Pancreas (tissue), 10 donors: Measurements from ENCODE around the gene PPP2R2B. TPM values are rescaled to one million over a fixed set of nuclear protein-coding genes. Genes with fewer than 3 reads are reported as not detected.

Source experiments
- ATAC-seq, 4 donors: fragments of 200-7000 bp; cut with Tn5 transposase; one replicate each; pipeline versions ENCODE4 v1.8.0 to v1.9.1; 2020; ENCODE audit warnings: mild to moderate bottlenecking in 4 of 4, moderate library complexity in 4 of 4
- DNase-seq, 6 donors: peaks; one replicate each; pipeline ENCODE4 v3.0.0-alpha.2; 2020
- FAIRE-seq: peaks from 2 replicates; lab custom pipeline; 2012; peaks lifted over from hg19 to GRCh38; lab: Jason Lieb, UNC
- H3K27ac ChIP-seq, 4 donors: fragments of 200-600 bp; sonication (generic); 1 replicate in 3 of 4; 2 replicates in 1 of 4; pipeline versions ENCODE4 v1.5.0 to v1.8.0; 2020
- H3K27me3 ChIP-seq, 4 donors: fragments of 200-600 bp; one replicate each; pipeline ENCODE4 v1.8.0; 2021
- H3K36me3 ChIP-seq, 3 donors: fragments of 200-600 bp; sonication (generic) in 1 of 3; one replicate each; pipeline versions ENCODE4 v1.5.0 to v1.8.0; 2020 to 2021
- H3K4me1 ChIP-seq, 3 donors: fragments of 200-600 bp; one replicate each; pipeline ENCODE4 v1.8.0; 2021
- H3K4me3 ChIP-seq, 4 donors: fragments of 200-600 bp; sonication (generic) in 2 of 4; one replicate each; pipeline versions ENCODE4 v1.5.0 to v1.8.0; 2020 to 2021
- H3K9me3 ChIP-seq, 4 donors: fragments of 200-600 bp; one replicate each; pipeline ENCODE4 v1.8.0; 2021
- WGBS, 2 donors: extraction: QIAGEN DNeasy Blood & Tissue Kit; methylation state at CpG; one replicate each; pipeline ENCODE4 v1.1.7; 2013; 5-methylcytosine and 5-hydroxymethylcytosine counted together
- intact Hi-C, 3 donors: fragments of 100-400 bp; cut with DNase I; formaldehyde crosslinking; loops; one replicate each; pipeline versions ENCODE4 v1.11.1 to v1.14.2; 2022
- polyA plus RNA-seq, 2 donors: library from polyadenylated mRNA; stranded (reverse); fragments of 200-250 nt; gene quantifications; one replicate each; pipeline ENCODE4 v1.2.3, GENCODE V29; 2013
- total RNA-seq, 6 donors: library from RNA; stranded (reverse); fragmentation: NEBNext Ultra II Directional in 4 of 6; extraction: Animal tissue kit (Norgen Biotek cat#: 25700) in 4 of 6; gene quantifications; one replicate each; pipeline versions ENCODE4 v1.2.1 to v1.2.4, GENCODE V29; 2021 to 2023
- TF ChIP-seq, protein P1 (sequence below), 4 donors: fragments of 200-600 bp; sonication (generic) in 3 of 4; IDR thresholded peaks; one replicate each; pipeline versions ENCODE4 v1.5.0 to v1.8.0; 2021; ENCODE audit warnings: antibody characterized with exemption in 4 of 4
- donor health status: healthy with polysubstance abuse.
- donor health status: DM: no; HTN: no; CAD: no; lungs with moderate emphysema.
- donor health status: DM: no; HTN: no; CAD: no.
- donor health status: control.
- donor health status: control.
- donor health status: Bipolar disorder and iron deficiency.
- donor health status: DM: yes; HTN: yes; CAD: no.
- donor health status: DM: no; HTN: no; CAD: no.
- donor health status: DM: no; HTN: no; CAD: no.
- donor health status: DM: yes; HTN: yes; CAD: no.

The PPP2R2B gene
- total and polyA plus RNA-seq, 8 donors: 0.51 to 3.5 (median 0.81) TPM

DNA sequence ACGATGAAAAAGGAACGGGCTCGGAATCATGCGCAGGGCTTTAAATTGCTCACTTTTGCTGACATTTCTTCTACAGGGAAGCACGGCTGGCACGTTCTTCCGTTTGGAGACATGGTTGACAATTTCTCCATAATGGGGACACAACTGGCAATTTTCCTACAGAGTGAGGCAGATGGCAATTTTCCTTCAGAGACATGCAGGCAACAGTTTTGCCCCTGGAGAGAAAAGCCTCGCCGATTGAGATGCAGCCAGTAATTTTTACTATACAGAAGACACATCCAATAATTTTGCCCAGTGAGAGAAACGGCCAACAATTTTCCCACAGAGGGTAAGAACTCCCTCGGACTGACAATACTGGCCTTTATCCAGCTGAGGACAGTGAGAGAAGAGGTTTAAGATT is 271.7 kb downstream of the PPP2R2B start:
- no peak for ATAC-seq
- intact Hi-C loops: no loop called here
- no peaks in the 10 kb centered on the region for H3K9me3 ChIP-seq
- H3K4me3 ChIP-seq: no peak overlapping the region
- DNase-seq: no peak
- no peak overlapping the region for H3K27ac ChIP-seq
- no peak for FAIRE-seq
- H3K36me3 ChIP-seq: no peaks in the 10 kb centered on the region
- H3K27me3 ChIP-seq: no peaks in the 10 kb centered on the region
- WGBS, 2 donors: 79 to 87% methylated on average over 11 of the region's 11 CpGs
- no peaks in the 10 kb centered on the region for H3K4me1 ChIP-seq
- TF ChIP-seq, protein P1, sequence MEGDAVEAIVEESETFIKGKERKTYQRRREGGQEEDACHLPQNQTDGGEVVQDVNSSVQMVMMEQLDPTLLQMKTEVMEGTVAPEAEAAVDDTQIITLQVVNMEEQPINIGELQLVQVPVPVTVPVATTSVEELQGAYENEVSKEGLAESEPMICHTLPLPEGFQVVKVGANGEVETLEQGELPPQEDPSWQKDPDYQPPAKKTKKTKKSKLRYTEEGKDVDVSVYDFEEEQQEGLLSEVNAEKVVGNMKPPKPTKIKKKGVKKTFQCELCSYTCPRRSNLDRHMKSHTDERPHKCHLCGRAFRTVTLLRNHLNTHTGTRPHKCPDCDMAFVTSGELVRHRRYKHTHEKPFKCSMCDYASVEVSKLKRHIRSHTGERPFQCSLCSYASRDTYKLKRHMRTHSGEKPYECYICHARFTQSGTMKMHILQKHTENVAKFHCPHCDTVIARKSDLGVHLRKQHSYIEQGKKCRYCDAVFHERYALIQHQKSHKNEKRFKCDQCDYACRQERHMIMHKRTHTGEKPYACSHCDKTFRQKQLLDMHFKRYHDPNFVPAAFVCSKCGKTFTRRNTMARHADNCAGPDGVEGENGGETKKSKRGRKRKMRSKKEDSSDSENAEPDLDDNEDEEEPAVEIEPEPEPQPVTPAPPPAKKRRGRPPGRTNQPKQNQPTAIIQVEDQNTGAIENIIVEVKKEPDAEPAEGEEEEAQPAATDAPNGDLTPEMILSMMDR (IDR thresholded peaks at IDR 0.05): no peak

DNA sequence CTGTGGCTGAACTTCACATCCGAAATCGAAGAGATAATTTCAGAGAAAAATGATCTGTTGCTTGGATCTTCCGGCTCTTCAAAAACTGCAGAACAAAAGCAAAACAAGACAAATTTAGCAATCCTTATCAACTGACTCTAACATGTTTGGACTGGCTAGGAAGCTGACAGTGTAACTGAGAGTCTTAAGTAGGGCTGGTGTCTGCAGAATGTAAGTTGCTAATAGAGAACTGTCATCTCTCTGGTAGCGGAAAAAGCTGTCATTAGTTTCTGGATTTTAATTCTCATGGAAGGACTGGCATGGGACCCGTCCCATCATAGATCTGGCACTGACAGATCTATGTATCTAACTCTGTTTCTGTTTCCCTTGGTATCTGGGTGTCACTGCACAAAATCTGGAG is 278.2 kb downstream of the PPP2R2B start:
- Histone ChIP-seq H3K27ac (no peak overlapping the region), H3K27me3 (no peaks in the 10 kb centered on the region), H3K4me1 (no peaks in the 10 kb centered on the region), H3K9me3 (no peaks in the 10 kb centered on the region), H3K36me3 (no peaks in the 10 kb centered on the region), H3K4me3 (no peak overlapping the region)
- no peak for DNase-seq
- TF ChIP-seq, protein P1 (IDR thresholded peaks at IDR 0.05): no peak
- 82 to 83% methylated on average over 5 of the region's 5 CpGs for WGBS, 2 donors
- no peak for ATAC-seq
- intact Hi-C loops: no loop called here
- no peak for FAIRE-seq

DNA sequence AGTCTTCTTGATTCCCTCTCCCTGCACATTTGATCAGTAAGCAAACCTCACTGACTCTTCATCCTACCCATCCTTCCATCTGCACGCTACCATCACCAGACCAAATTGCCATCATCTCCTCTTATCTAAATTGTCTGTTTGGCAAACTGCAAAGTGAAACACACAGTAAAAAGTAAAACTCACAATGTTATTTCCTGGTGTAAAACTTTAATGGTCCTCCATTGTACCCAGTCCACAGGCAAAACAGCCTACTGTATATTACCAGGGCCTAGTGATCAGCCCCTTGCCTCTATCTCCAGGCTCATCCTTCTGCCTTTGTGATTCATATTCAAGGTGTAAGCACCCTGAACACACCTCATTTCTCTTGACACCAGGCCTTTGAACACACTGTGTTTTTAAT is 279.3 kb downstream of the PPP2R2B start:
- no peaks in the 10 kb centered on the region for H3K36me3 ChIP-seq
- DNase-seq (no peak), ATAC-seq (no peak), FAIRE-seq (no peak)
- WGBS, 2 donors: 87 to 93% methylated on average over 1 of the region's 1 CpG
- H3K27me3 ChIP-seq: no peaks in the 10 kb centered on the region
- H3K4me1 ChIP-seq: no peaks in the 10 kb centered on the region
- no peaks in the 10 kb centered on the region for H3K9me3 ChIP-seq
- TF ChIP-seq, protein P1 (IDR thresholded peaks at IDR 0.05): no peak
- intact Hi-C loops: no loop called here
- no peak overlapping the region for H3K27ac ChIP-seq
- H3K4me3 ChIP-seq: no peak overlapping the region

DNA sequence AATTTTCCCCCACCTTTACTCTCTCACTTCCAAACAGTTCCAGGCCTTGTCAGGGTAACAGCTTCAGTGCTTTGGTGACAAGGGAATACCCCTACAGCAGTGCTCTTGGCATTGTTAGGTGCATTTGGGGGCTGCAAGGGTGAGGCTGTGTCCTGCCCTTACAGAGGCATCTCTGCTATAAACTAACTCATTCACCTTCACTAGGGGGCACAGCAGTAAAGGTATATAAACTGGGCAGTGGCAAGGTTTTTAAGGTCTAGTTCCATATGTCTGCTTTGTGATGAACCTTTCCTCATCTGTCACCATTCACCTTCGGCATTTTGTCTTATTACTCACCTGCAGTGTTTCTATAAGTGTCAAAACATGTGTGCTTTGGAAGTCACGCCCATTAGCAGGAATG is 283.5 kb downstream of the PPP2R2B start:
- intact Hi-C loops: no loop called here
- TF ChIP-seq, protein P1 (IDR thresholded peaks at IDR 0.05): no peak
- no peak for FAIRE-seq
- no peak for DNase-seq
- WGBS, 2 donors: 47 to 70% methylated on average over 2 of the region's 2 CpGs
- Histone ChIP-seq H3K27me3 (no peaks in the 10 kb centered on the region), H3K27ac (no peak overlapping the region), H3K36me3 (no peaks in the 10 kb centered on the region), H3K4me3 (no peak overlapping the region), H3K9me3 (no peaks in the 10 kb centered on the region), H3K4me1 (no peaks in the 10 kb centered on the region)
- no peak for ATAC-seq

DNA sequence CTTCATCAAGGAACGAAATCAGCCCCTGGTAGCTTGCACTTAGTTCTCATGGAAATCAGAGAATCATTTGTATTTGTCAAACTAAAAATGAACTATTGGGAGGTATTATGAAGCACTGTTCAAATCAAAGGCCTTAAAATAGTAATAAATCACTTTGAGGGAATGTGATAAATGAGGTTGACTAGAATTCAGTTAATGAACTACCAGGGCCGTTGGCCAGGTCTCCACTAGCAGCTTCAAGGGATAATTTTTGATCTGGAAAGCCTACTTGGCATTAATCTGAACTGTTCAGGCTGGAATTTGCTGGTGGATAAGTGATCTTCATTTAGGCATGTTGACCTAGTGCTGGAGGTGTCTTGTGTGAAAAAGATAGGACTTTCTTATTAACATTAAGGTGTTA is 286.2 kb downstream of the PPP2R2B start:
- FAIRE-seq: no peak

More for the DNA sequence above, 286.2 kb downstream of the PPP2R2B start:
- ATAC-seq: peak in 3 of 4 donors; percentile 55 to 89 (median 70)
- 48 to 49% methylated on average over 2 of the region's 2 CpGs for WGBS, 2 donors
- no peak overlapping the region for H3K4me3 ChIP-seq
- H3K27ac ChIP-seq: no peak overlapping the region
- no peaks in the 10 kb centered on the region for H3K9me3 ChIP-seq
- intact Hi-C loops: no loop called here
- TF ChIP-seq, protein P1 (IDR thresholded peaks at IDR 0.05): no peak
- H3K27me3 ChIP-seq: no peaks in the 10 kb centered on the region
- H3K4me1 ChIP-seq: no peaks in the 10 kb centered on the region
- peak in 2 of 6 donors; percentile 7 to 33 for DNase-seq
- no peaks in the 10 kb centered on the region for H3K36me3 ChIP-seq
